HepG2 (cell line): ENCODE results near the gene NUP107. TPM values are rescaled to one million over a fixed set of nuclear protein-coding genes. Genes with fewer than 3 reads are reported as not detected.

Experiments used
- ATAC-seq: fragments of 200-7000 bp; cut with Tn5 transposase; 3 replicates; pipeline ENCODE4 v1.9.1; 2020; ENCODE audit warnings: mild to moderate bottlenecking, moderate library complexity
- BruUV-seq: library from RNA; stranded (reverse); fragments of 400-500 nt; replicated peaks from 2 replicates; lab custom pipeline; 2021; lab: Mats Ljungman, UMichigan
- CTCF ChIA-PET: fragments of 300-600 bp; formaldehyde crosslinking; extraction: SDS; loops from one replicate; lab custom pipeline; 2021; ENCODE audit warnings: low total read pairs, inconsistent platforms, low intra/inter-chr PET ratio; lab: Yijun Ruan, JAX
- POLR2A ChIA-PET: fragments of 350-600 bp; sonication (Branson Sonifier 250); formaldehyde crosslinking; loops from one replicate; lab custom pipeline; 2020; ENCODE audit warnings: antibody characterized with exemption, inconsistent platforms; lab: Yijun Ruan, JAX
- DNase-seq: peaks from one replicate; pipeline ENCODE4 v3.0.0-alpha.2; 2015; ENCODE audit warnings: low spot score
- FAIRE-seq: peaks from 3 replicates; lab custom pipeline; 2011; peaks lifted over from hg19 to GRCh38; lab: Jason Lieb, UNC
- H2AFZ ChIP-seq: one replicate; pipeline ENCODE4 v1.6.1; 2011; ENCODE audit warnings: low read length, inconsistent platforms
- H3K27ac ChIP-seq: fragments of 300-600 bp; 3 replicates; pipeline ENCODE4 v1.8.0; 2011; ENCODE audit warnings: mixed run types, mild to moderate bottlenecking, mixed read lengths, low read length, inconsistent platforms; ENCODE audit not compliant: insufficient read depth; ENCODE audit errors: extremely low read length
- H3K27me3 ChIP-seq, 2 experiments: fragments of 200-600 bp in 1 of 2; 2 replicates in 1 of 2; 3 replicates in 1 of 2; pipeline versions ENCODE4 v1.6.0 to v1.8.0; 2011; ENCODE audit warnings: low read length in 2 of 2, mild to moderate bottlenecking in 2 of 2, moderate library complexity in 2 of 2, inconsistent platforms in 1 of 2; ENCODE audit not compliant: insufficient read depth in 2 of 2, control insufficient read depth in 1 of 2
- H3K36me3 ChIP-seq, 2 experiments: fragments of 200-600 bp in 1 of 2; replicated peaks in 1 of 2; 2 replicates in 1 of 2; 3 replicates in 1 of 2; pipeline versions ENCODE4 v1.5.1 to v1.8.0; 2011; ENCODE audit warnings: low read length in 2 of 2, inconsistent platforms in 1 of 2; ENCODE audit not compliant: insufficient read depth in 2 of 2, control insufficient read depth in 1 of 2
- H3K4me1 ChIP-seq: 2 replicates; pipeline ENCODE4 v1.5.1; 2012; ENCODE audit warnings: low read length, inconsistent platforms; ENCODE audit not compliant: insufficient read depth
- H3K4me2 ChIP-seq: 2 replicates; pipeline ENCODE4 v1.6.0; 2011; ENCODE audit warnings: low read depth, low read length, inconsistent platforms
- H3K4me3 ChIP-seq, 3 experiments: fragments of 200-600 bp in 1 of 3; sonication (generic), shearing (Covaris generic) in 1 of 3; replicated peaks in 1 of 3; 2 replicates each; pipeline ENCODE4 v1.5.1; 2011 to 2016; ENCODE audit warnings: low read length in 3 of 3, inconsistent platforms in 2 of 3, low read depth in 2 of 3, mild to moderate bottlenecking in 2 of 3, control low read depth in 1 of 3, mixed read lengths in 1 of 3; ENCODE audit not compliant: insufficient read depth in 1 of 3
- H3K79me2 ChIP-seq: one replicate; pipeline ENCODE4 v1.6.1; 2011; ENCODE audit warnings: low read length, inconsistent platforms; ENCODE audit not compliant: insufficient read depth
- H3K9ac ChIP-seq: 2 replicates; pipeline ENCODE4 v1.6.0; 2011; ENCODE audit warnings: mild to moderate bottlenecking, low read depth, low read length, inconsistent platforms; ENCODE audit not compliant: insufficient read depth
- H3K9me3 ChIP-seq: 2 replicates; pipeline ENCODE4 v1.5.1; 2012; ENCODE audit warnings: mild to moderate bottlenecking, low read length
- H4K20me1 ChIP-seq: 2 replicates; pipeline ENCODE4 v1.6.0; 2011; ENCODE audit warnings: inconsistent platforms, mild to moderate bottlenecking, low read length, moderate library complexity; ENCODE audit not compliant: insufficient read depth
- ESRRA ChIP-seq: sonication (generic); formaldehyde crosslinking; IDR thresholded peaks from 2 replicates; pipeline ENCODE4 v1.5.1; 2020; ENCODE audit warnings: mild to moderate bottlenecking, low read depth, missing genetic modification reagents
- FOXP1 ChIP-seq, 2 experiments: fragments of 450-650 bp in 1 of 2; IDR thresholded peaks; 2 replicates each; pipeline ENCODE4 v1.6.1; 2017 to 2018; ENCODE audit warnings: antibody characterized with exemption in 1 of 2
- GLI4 ChIP-seq: sonication (generic); formaldehyde crosslinking; IDR thresholded peaks from 2 replicates; pipeline ENCODE4 v1.5.1; 2020; ENCODE audit warnings: missing genetic modification reagents, mild to moderate bottlenecking, moderate library complexity, borderline replicate concordance
- ISL2 ChIP-seq: sonication (generic); formaldehyde crosslinking; IDR thresholded peaks from 2 replicates; pipeline ENCODE4 v1.5.0; 2020; ENCODE audit warnings: missing genetic modification reagents
- NR2F6 ChIP-seq, 2 experiments: IDR thresholded peaks; 2 replicates each; pipeline ENCODE4 v1.6.1; 2016; ENCODE audit warnings: antibody characterized with exemption in 1 of 2, mild to moderate bottlenecking in 1 of 2
- POLR2A ChIP-seq, 2 experiments: IDR thresholded peaks; 2 replicates each; pipeline ENCODE4 v1.6.1; 2011; ENCODE audit warnings: low read depth in 2 of 2, low read length in 2 of 2, mild to moderate bottlenecking in 1 of 2, moderate library complexity in 1 of 2; ENCODE audit not compliant: insufficient read depth in 1 of 2
- RARG ChIP-seq: sonication (generic); formaldehyde crosslinking; IDR thresholded peaks from 2 replicates; pipeline ENCODE4 v1.4.0; 2020; ENCODE audit warnings: low read depth, mild to moderate bottlenecking, missing genetic modification reagents
- ZNF121 ChIP-seq: sonication (generic); formaldehyde crosslinking; IDR thresholded peaks from 2 replicates; pipeline ENCODE4 v1.5.0; 2020; ENCODE audit warnings: mild to moderate bottlenecking, missing genetic modification reagents
- ZNF672 ChIP-seq: sonication (generic); formaldehyde crosslinking; IDR thresholded peaks from 2 replicates; pipeline ENCODE4 v1.8.1; 2022; ENCODE audit warnings: missing genetic modification reagents
- ZNF674 ChIP-seq: sonication (generic); formaldehyde crosslinking; IDR thresholded peaks from 2 replicates; pipeline ENCODE4 v1.5.0; 2020; ENCODE audit warnings: low read depth, mild to moderate bottlenecking, missing genetic modification reagents
- WGBS: methylation state at CpG from one replicate; pipeline ENCODE4 v1.1.6; 2017; ENCODE audit warnings: low lambda C conversion rate; 5-methylcytosine and 5-hydroxymethylcytosine counted together
- in situ Hi-C: cut with HindIII; loops from 2 replicates; pipeline ENCODE4 v1.10.0; 2017; ENCODE audit warnings: low pct_unique_long_range_greater_than_20kb; ENCODE audit not compliant: extremely low pct_ligation_motif_present
- intact Hi-C: fragments of 100-400 bp; cut with micrococcal nuclease; formaldehyde crosslinking; loops from one replicate; pipeline ENCODE4 v1.10.0; 2022; ENCODE audit not compliant: unreplicated experiment
- polyA plus RNA-seq, 8 experiments: library from polyadenylated mRNA; depleted of rRNA in 3 of 8; stranded (reverse) in 7 of 8; unstranded in 1 of 8; fragments of >200 nt; fragmentation: Illumina TruSeq in 4 of 8; extraction: Trizol in 4 of 8; gene quantifications; 2 replicates each; pipeline versions ENCODE4 v1.2.1 to v1.2.3, GENCODE V29; 2011 to 2016; ENCODE audit warnings: low read depth in 4 of 8, missing spikeins in 1 of 8, mixed read lengths in 1 of 8; ENCODE audit not compliant: insufficient read depth in 1 of 8
- total RNA-seq, 5 experiments: library from RNA; depleted of rRNA; stranded (reverse); fragments of >200 nt; fragmentation: Illumina TruSeq; extraction: Trizol; gene quantifications; 2 replicates each; pipeline ENCODE4 v1.2.3, GENCODE V29; 2016; ENCODE audit warnings: low read depth in 1 of 5
- TF ChIP-seq, protein P1 (sequence below): sonication (generic); formaldehyde crosslinking; IDR thresholded peaks from 2 replicates; pipeline ENCODE4 v1.5.0; 2020; ENCODE audit warnings: mild to moderate bottlenecking, low read depth, missing genetic modification reagents, borderline replicate concordance

The NUP107 gene
- total and polyA plus RNA-seq, 2 of the 13 experiments (the other 11 are each of a cell fraction or from before 2014, with no cell fraction given), result 54.7 to 100 TPM

DNA sequence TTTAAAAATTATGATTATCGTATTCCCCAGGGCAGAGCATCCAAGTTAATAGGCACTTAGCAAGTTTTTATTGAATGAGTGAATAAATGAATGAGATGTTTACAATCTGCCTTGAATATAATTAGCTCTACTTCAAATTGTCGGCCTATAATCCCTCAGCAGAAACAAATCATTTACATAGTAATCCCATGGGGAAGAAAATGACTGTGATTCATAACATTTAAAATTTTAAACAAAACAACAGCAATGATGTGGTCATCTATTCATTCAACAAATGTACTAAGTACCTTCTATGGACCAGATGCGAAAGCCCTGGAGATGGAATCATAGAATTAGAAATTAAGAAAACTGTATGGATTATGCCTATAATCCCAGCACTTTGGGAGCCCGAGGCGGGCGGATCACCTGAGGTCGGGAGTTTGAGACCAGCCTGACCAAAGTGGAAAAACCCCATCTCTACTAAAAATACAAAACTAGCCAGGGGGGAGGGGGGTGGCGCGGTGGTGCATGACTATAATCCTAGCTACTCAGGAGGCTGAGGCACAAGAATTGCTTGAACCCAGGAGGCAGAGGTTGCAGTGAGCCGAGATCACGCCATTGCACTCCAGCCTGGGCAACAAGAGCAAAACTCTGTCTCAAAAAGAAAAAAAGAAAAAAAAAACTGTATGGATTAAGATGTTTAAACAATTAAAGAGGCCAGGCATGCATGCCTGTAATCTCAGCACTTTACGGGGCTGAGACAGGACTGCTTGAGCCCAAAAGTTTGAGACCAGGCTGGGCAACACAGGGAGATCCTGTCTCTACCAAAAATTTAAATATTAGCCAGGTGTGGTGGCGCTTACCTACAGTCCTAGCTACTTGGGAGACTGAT, 103.5 kb downstream of the NUP107 start:
- H3K27me3 ChIP-seq, result no peaks in the 10 kb centered on the region

DNA sequence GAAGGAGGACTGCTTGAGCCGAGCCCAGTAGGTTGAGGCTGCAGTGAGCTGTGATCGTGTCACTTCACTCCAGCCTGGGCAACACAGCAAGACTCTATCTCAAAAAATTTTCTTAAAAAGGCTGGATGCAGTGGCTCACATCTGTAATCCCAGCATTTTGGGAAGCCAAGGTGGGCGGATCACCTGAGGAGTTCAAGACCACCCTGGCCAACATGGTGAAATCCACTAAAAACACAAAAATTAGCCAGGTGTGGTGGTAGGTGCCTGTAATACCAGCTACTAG, 104.1 kb downstream of the NUP107 start:
- Histone ChIP-seq H3K9me3 (no peaks in the 10 kb centered on the region), H3K4me3 (no peak overlapping the region), H3K4me1 (peaks cover 68% of the 10 kb centered on the region), H4K20me1 (no peaks in the 10 kb centered on the region), H3K36me3 (no peaks in the 10 kb centered on the region), H3K27me3 (no peaks in the 10 kb centered on the region), H2AFZ (no peak overlapping the region), H3K79me2 (peaks cover 5% of the 10 kb centered on the region), H3K27ac (no peak overlapping the region), H3K4me2 (no peak overlapping the region), H3K9ac (no peak overlapping the region)
- BruUV-seq, result no TSS peak
- ChIA-PET CTCF (no interaction called here), POLR2A (interaction anchor here (9.2 kb wide), 1 partner anchor 17 kb away, joined by 184 read pairs; the partner anchor contains the start of gene MDM2)
- no peak for FAIRE-seq
- TF ChIP-seq POLR2A (IDR thresholded peaks at IDR 0.05; ENCODE audit: insufficient read depth in 1 of 2, low read depth in 2 of 2, low read length in 2 of 2) (no peak), ZNF674 (CRISPR knock-in tag) (no peak), RARG (CRISPR knock-in tag) (no peak), ZNF121 (CRISPR knock-in tag) (peak; percentile 84), ISL2 (CRISPR knock-in tag) (no peak)
- DNase-seq, result no peak
- intact Hi-C loops, result no loop called here
- WGBS, result 67% methylated on average over 3 of the region's 3 CpGs
- ATAC-seq, result no peak
- in situ Hi-C loops, result no loop called here

More for the DNA sequence above, 103.5 kb downstream of the NUP107 start:
- no TSS peak for BruUV-seq
- FAIRE-seq (no peak), DNase-seq (no peak), ATAC-seq (no peak)
- Histone ChIP-seq H3K4me1 (peaks cover 74% of the 10 kb centered on the region), H3K36me3 (no peaks in the 10 kb centered on the region), H4K20me1 (no peaks in the 10 kb centered on the region)
- in situ Hi-C loops, result no loop called here
- POLR2A ChIA-PET, result interaction anchor here (2.2 to 9.2 kb wide), 4 partner anchors 10 to 24 kb away, joined by 7 to 184 read pairs (median 52); partner anchors contain the start of gene MDM2
- TF ChIP-seq ESRRA (CRISPR knock-in tag) (no peak), NR2F6 (IDR thresholded peaks at IDR 0.05) (no peak), NR2F6 (CRISPR knock-in tag; IDR thresholded peaks at IDR 0.05) (no peak), GLI4 (no peak), FOXP1 (IDR thresholded peaks at IDR 0.05) (no peak), FOXP1 (CRISPR knock-in tag; IDR thresholded peaks at IDR 0.05) (no peak), ZNF672 (CRISPR knock-in tag) (no peak)
- TF ChIP-seq, protein P1, sequence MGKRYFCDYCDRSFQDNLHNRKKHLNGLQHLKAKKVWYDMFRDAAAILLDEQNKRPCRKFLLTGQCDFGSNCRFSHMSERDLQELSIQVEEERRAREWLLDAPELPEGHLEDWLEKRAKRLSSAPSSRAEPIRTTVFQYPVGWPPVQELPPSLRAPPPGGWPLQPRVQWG, result no peak
- TF ChIP-seq, all 625 proteins: peak for 0
- Histone ChIP-seq H3K9ac (no peak overlapping the region), H2AFZ (no peak overlapping the region), H3K9me3 (no peaks in the 10 kb centered on the region), H3K4me2 (no peak overlapping the region), H3K4me3 (no peak overlapping the region), H3K79me2 (peaks cover 7% of the 10 kb centered on the region), H3K27ac (no peak overlapping the region)
- WGBS, result 96% methylated on average over 13 of the region's 13 CpGs
- intact Hi-C loops, result no loop called here
- CTCF ChIA-PET, result no interaction called here
